Small intestine (tissue), 7 donors: ENCODE measurements around the gene CUL3. TPM values are rescaled to one million over a fixed set of nuclear protein-coding genes. Genes with fewer than 3 reads are reported as not detected.
"Not testable (repeated sequence)": the region's sequence is repeated elsewhere in the genome, so short reads cannot be mapped to it uniquely, and the experiment has no call there.

Experiments used
- DNase-seq, 2 donors: peaks; one replicate each; pipeline versions ENCODE4 v3.0.0 to v3.0.0-alpha.2; 2013
- FAIRE-seq: peaks from 2 replicates; lab custom pipeline; 2012; peaks lifted over from hg19 to GRCh38; lab: Jason Lieb, UNC
- H3K27ac ChIP-seq, 3 donors: one replicate each; pipeline ENCODE4 v1.5.1; 2013; ENCODE audit warnings: low read length in 2 of 3, mild to moderate bottlenecking in 2 of 3, control low read depth in 1 of 3, inconsistent platforms in 1 of 3, low read depth in 1 of 3, moderate library complexity in 1 of 3
- H3K27me3 ChIP-seq, 3 donors: one replicate each; pipeline ENCODE4 v1.6.1; 2013; ENCODE audit warnings: low read length in 3 of 3, inconsistent platforms in 1 of 3; ENCODE audit not compliant: control insufficient read depth in 3 of 3, insufficient read depth in 3 of 3
- H3K36me3 ChIP-seq, 3 donors: one replicate each; pipeline ENCODE4 v1.6.1; 2013; ENCODE audit warnings: low read length in 3 of 3, inconsistent platforms in 1 of 3, low read depth in 1 of 3, mild to moderate bottlenecking in 1 of 3, moderate library complexity in 1 of 3; ENCODE audit not compliant: control insufficient read depth in 3 of 3, insufficient read depth in 2 of 3
- H3K4me1 ChIP-seq, 3 donors: one replicate each; pipeline ENCODE4 v1.6.1; 2013; ENCODE audit warnings: low read length in 2 of 3, inconsistent platforms in 1 of 3, low read depth in 1 of 3, mild to moderate bottlenecking in 1 of 3, moderate library complexity in 1 of 3; ENCODE audit not compliant: control insufficient read depth in 3 of 3, insufficient read depth in 2 of 3
- H3K4me3 ChIP-seq, 3 donors: one replicate each; pipeline ENCODE4 v1.5.1; 2013; ENCODE audit warnings: low read length in 3 of 3, control low read depth in 1 of 3, inconsistent platforms in 1 of 3, low read depth in 1 of 3, mild to moderate bottlenecking in 1 of 3, moderate library complexity in 1 of 3
- H3K9me3 ChIP-seq, 2 donors: one replicate each; pipeline ENCODE4 v1.6.1; 2013; ENCODE audit warnings: low read depth in 1 of 2, low read length in 1 of 2; ENCODE audit not compliant: control insufficient read depth in 2 of 2, insufficient read depth in 1 of 2
- WGBS, 3 donors: extraction: QIAGEN DNeasy Blood & Tissue Kit; methylation state at CpG; one replicate each; pipeline ENCODE4 v1.1.7; 2013; 5-methylcytosine and 5-hydroxymethylcytosine counted together
- polyA plus RNA-seq, 4 donors: library from polyadenylated mRNA; stranded (reverse) in 3 of 4; unstranded in 1 of 4; fragments of 200-250 nt in 3 of 4; fragments of 120-200 nt in 1 of 4; gene quantifications; one replicate each; pipeline versions ENCODE4 v1.2.1 to v1.2.3, GENCODE V29; 2013
- donor health status: healthy with polysubstance abuse.
- donor health status: control.
- donor health status: control.
- donor health status: Bipolar disorder and iron deficiency.
- donor health status: healthy.

The CUL3 gene
- polyA plus RNA-seq, 4 donors: 56.7 to 102 (median 77.6) TPM

DNA sequence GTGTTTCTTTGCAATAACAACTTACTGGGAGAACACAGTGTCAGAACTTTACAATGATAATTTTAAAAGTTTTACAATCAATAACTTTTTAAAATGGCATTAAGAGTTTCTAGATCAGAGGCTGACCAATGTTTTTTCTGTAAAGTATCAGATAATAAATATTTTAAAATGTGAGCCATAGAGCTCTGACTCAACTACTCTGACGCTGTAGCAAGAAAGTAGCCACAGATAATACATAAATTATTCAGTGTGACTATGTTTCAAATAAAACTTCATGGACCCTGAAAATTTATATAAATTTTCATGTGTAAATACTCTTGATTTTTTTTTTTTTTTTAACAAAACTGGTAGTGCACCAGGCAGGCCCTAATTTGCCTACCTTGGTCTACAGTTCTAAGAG, 77.4 kb downstream of the CUL3 start:
- H3K27ac ChIP-seq: no peak overlapping the region
- no peaks in the 10 kb centered on the region for H3K4me1 ChIP-seq
- peaks cover 8 to 20% (median 18%) of the 10 kb centered on the region in 3 donors for H3K36me3 ChIP-seq
- H3K4me3 ChIP-seq: no peak overlapping the region
- H3K27me3 ChIP-seq: no peaks in the 10 kb centered on the region
- FAIRE-seq (peak; percentile 73), DNase-seq (no peak)
- 92 to 98% (median 97%) methylated on average over 1 of the region's 1 CpG for WGBS, 3 donors
- H3K9me3 ChIP-seq: no peaks in the 10 kb centered on the region

DNA sequence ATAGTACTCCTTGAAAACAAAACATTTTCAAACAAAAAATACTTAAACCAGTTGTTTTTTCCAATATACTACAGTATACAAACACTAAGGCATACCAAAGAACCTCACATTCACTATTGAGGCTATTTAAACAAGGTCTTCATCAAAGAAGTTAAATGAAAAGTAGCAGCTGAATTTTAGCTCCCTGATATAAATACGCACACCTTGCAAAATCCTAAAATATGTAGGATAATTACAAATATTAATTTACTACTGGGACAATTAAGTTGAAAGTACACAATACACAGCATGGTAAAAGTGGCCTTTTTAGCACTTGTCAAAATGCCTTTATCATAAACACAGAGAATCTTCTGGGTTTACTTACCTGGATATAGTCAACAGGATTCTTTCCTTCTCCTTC, 78.7 kb downstream of the CUL3 start:
- 97 to 99% (median 98%) methylated on average over 1 of the region's 1 CpG for WGBS, 3 donors
- H3K4me3 ChIP-seq: no peak overlapping the region
- peaks cover 8 to 21% (median 15%) of the 10 kb centered on the region in 3 donors for H3K36me3 ChIP-seq
- no peaks in the 10 kb centered on the region for H3K27me3 ChIP-seq
- H3K9me3 ChIP-seq: no peaks in the 10 kb centered on the region
- H3K4me1 ChIP-seq: no peaks in the 10 kb centered on the region
- H3K27ac ChIP-seq: no peak overlapping the region
- DNase-seq: no peak
- no peak for FAIRE-seq

DNA sequence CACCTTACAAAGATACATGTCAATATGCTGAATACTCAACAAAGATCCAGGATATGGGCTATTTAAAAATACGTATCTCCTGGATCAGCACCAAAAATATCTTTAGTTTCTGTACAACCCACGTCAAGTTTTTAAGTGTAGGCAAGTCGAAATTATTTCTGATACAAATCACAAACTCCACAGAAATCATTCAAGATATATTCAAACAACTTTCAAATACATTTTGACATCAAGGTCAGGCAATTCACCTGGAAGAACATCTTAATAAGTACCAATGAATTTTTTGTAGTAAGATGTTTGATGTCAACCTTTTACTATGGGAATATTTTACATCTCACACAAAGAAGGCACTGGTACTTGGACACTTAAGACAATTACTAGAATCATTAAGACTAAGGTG, 86.2 kb downstream of the CUL3 start:
- no peak for DNase-seq
- WGBS, 3 donors: 82 to 96% (median 88%) methylated on average over 3 of the region's 3 CpGs
- no peak overlapping the region for H3K4me3 ChIP-seq
- no peaks in the 10 kb centered on the region for H3K9me3 ChIP-seq
- H3K36me3 ChIP-seq: peaks cover 5 to 12% (median 12%) of the 10 kb centered on the region in 3 donors
- no peaks in the 10 kb centered on the region for H3K27me3 ChIP-seq
- H3K27ac ChIP-seq: no peak overlapping the region
- no peak for FAIRE-seq
- H3K4me1 ChIP-seq: no peaks in the 10 kb centered on the region

DNA sequence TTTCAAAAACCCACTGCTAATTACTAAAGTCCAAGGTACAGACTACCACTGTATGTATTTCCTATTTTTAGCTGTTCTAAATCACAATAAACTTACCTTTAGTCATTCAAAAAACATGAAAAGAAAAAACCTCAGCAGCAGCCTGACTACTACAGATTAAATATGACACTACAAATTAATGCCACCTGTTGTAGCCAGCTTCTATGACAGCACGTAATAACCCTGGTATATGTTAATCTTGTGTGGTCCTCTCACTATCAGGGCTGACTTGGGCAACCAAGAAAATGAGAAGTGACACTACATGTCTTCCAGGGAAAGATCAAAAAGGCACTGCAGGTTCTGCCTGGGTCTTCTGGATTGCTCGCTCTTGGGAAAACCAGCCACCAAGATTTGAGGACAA, 92.6 kb downstream of the CUL3 start:
- H3K36me3 ChIP-seq: peaks cover 0 to 17% (median 2%) of the 10 kb centered on the region in 3 donors
- no peak overlapping the region for H3K4me3 ChIP-seq
- no peak overlapping the region for H3K27ac ChIP-seq
- peaks cover 0 to 6% (median 0%) of the 10 kb centered on the region in 3 donors for H3K4me1 ChIP-seq
- DNase-seq (no peak), FAIRE-seq (no peak)
- WGBS, 3 donors: 89 to 93% (median 89%) methylated on average over 2 of the region's 2 CpGs
- no peaks in the 10 kb centered on the region for H3K27me3 ChIP-seq
- H3K9me3 ChIP-seq: no peaks in the 10 kb centered on the region

DNA sequence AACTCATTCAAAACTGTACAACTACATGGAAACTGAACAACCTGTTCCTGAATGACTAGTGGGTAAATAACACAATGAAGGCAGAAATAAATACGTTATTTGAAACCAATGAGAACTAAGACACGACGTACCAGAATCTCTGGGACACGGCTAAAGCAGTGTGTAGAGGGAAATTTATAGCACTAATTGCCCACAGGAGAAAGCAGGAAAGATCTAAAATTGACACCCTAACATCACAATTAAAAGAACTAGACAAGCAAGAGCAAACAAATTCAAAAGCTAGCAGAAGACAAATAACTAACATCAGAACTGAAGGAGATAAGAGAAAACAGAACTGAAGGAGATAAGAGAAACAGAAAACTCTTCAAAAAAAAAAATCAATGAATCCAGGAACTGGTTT, 97.2 kb downstream of the CUL3 start:
- not testable (repeated sequence) for DNase-seq, H3K27ac ChIP-seq, H3K9me3 ChIP-seq, H3K4me3 ChIP-seq, H3K27me3 ChIP-seq, FAIRE-seq
- Histone ChIP-seq H3K36me3 (peaks cover 0 to 21% (median 0%) of the 10 kb centered on the region in 3 donors), H3K4me1 (peaks cover 0 to 14% (median 6%) of the 10 kb centered on the region in 3 donors)
- WGBS, 3 donors: 97 to 98% (median 97%) methylated on average over 4 of the region's 4 CpGs

DNA sequence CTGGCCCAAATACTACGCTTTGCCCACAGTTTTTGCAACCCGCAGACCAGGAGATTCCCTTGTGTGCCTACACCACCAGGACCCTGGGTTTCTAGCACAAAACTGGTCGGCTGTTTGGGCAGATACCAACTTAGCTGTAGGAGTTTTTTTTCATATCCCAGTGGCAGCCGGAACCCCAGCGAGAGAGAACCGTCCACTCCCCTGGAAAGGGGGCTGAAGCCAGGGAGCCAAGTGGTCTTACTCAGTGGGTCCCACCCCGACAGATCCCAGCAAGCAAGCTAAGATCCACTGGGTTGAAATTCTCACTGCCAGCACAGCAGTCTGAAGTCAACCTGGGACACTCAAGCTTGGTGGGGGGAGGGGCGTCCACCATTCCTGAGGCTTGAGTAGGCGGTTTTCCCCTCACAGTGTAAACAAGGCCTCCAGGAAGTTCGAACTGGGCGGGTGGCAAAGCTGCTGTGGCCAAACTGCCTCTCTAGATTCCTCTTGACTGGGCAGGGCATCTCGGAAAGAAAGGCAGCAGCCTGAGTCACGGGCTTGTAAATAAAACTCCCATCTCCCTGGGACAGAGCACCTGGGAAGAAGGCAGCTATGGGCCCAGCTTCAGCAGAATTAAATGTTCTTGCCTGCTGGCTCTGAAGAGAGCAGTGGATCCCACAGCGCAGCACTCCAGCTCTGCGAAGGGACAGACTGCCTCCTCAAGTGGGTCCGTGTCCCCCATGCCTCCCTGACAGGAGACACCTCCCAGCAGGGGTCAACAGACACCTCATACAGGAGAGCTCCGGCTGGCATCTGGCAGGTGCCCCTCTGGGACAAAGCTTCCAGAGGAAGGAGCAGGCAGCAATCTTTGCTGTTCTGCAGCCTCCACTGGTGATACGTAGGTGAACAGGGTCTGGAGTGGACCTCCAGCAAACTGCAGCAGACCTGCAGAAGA, 99.8 kb downstream of the CUL3 start:
- peak overlapping the region in 2 of 3 donors; percentile 21 to 59 for H3K27ac ChIP-seq
- WGBS, 3 donors: 70 to 77% (median 76%) methylated on average over 18 of the region's 18 CpGs
- not testable (repeated sequence) for FAIRE-seq, H3K9me3 ChIP-seq, H3K27me3 ChIP-seq, H3K4me3 ChIP-seq
- peak; percentile 52 to 76 for DNase-seq
- H3K4me1 ChIP-seq: peaks cover 0 to 14% (median 0%) of the 10 kb centered on the region in 3 donors
- peaks cover 0 to 17% (median 0%) of the 10 kb centered on the region in 3 donors for H3K36me3 ChIP-seq

DNA sequence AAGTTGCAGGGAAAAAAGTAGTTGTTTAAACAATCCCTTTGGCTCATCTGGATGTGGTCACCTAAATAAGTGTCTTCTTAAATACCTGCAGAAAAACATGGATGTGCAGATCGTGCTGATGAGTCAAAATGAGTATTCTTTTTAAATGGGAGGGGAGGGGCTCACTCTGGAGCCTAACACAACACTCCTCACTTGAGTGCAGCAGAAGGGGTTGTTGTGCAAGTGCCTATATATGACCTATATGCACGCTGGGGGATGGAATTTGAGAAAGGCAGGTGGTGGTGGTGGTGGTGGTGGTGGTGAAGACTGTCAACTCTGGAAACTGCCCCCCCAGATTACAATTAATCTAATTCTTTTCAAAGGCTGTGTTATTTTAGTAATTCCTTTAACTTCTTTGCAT, 105.3 kb downstream of the CUL3 start:
- FAIRE-seq (no peak), DNase-seq (no peak)
- H3K27me3 ChIP-seq: no peaks in the 10 kb centered on the region
- no peak overlapping the region for H3K27ac ChIP-seq
- H3K4me3 ChIP-seq: no peak overlapping the region
- WGBS, 3 donors: 76 to 90% (median 84%) methylated on average over 2 of the region's 2 CpGs
- H3K9me3 ChIP-seq: no peaks in the 10 kb centered on the region
- peaks cover 2 to 18% (median 8%) of the 10 kb centered on the region in 3 donors for H3K36me3 ChIP-seq
- peaks cover 0 to under 1% (median 0%) of the 10 kb centered on the region in 3 donors for H3K4me1 ChIP-seq

DNA sequence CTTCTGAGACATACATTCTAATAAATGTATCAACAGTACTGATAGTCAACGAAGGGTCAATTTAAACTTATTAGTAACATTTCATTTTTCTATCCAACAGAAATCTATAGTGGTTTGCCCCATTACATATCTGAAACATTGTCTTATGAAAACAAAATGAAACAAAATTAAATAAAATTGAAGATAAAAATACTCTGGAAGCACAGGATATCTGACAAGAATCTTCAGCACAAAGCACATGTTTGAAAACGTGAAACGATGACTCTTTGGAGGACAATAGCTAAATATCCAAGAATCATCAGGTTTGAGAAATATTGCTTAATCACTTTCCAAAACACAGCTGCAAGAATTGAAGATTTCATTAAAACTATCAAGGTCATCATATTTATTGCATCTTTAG, 112.3 kb downstream of the CUL3 start:
- FAIRE-seq: no peak
- Histone ChIP-seq H3K9me3 (no peaks in the 10 kb centered on the region), H3K4me1 (no peaks in the 10 kb centered on the region), H3K36me3 (peaks cover 2 to 13% (median 4%) of the 10 kb centered on the region in 3 donors), H3K27ac (no peak overlapping the region), H3K27me3 (no peaks in the 10 kb centered on the region), H3K4me3 (no peak overlapping the region)
- WGBS, 3 donors: 94 to 95% (median 94%) methylated on average over 3 of the region's 3 CpGs
- DNase-seq: no peak
